B cell (primary cell): ENCODE data around the gene MBTD1.

ENCODE experiments used
- CTCF ChIP-seq: fragments of 200-600 bp; IDR thresholded peaks from one replicate; pipeline ENCODE4 v1.8.0; 2022; ENCODE audit warnings: antibody characterized with exemption, mild to moderate bottlenecking
- EZH2 ChIP-seq: IDR thresholded peaks from 2 replicates; pipeline ENCODE4 v1.6.1; 2012; ENCODE audit warnings: borderline replicate concordance, low read depth, mild to moderate bottlenecking, moderate library complexity, low read length; ENCODE audit not compliant: insufficient read depth, poor library complexity, severe bottlenecking

- TF ChIP-seq EZH2 (no peak), CTCF (no peak)
These were observed 8.8 kb downstream of the MBTD1 start for GRCh38 chr17:51251010-51251409.
